NCI-H1694 treated with DMSO at 0.1 percent for 48 hours (cell line): ENCODE results near the gene C16orf54.
"Not testable (repeated sequence)": the region's sequence is repeated elsewhere in the genome, so short reads cannot be mapped to it uniquely, and the experiment has no call there.

Experiments
- DNase-seq: peaks from one replicate; lab custom pipeline; 2025; lab: John Stamatoyannopoulos, UW

Gene C16orf54

DNA sequence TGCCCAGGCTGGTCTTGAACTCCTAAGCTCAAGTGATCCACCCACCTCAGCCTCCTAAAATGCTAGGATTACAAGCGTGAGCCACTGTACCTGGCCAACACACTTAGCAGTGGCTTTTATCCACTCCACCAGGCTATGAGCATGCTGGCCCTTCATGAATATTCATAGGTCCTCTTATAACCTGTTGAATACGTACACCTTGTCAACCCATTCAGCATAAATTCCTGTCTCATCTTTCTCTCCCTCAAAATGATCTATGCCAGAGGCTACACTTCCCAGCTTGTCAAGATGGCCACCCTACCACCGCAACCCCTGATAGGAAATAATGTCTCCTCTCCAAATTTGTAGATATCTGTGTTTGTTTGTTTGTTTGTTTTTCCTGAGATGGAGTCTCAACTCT, 21.3 kb upstream of the C16orf54 start:
- no peak for DNase-seq

DNA sequence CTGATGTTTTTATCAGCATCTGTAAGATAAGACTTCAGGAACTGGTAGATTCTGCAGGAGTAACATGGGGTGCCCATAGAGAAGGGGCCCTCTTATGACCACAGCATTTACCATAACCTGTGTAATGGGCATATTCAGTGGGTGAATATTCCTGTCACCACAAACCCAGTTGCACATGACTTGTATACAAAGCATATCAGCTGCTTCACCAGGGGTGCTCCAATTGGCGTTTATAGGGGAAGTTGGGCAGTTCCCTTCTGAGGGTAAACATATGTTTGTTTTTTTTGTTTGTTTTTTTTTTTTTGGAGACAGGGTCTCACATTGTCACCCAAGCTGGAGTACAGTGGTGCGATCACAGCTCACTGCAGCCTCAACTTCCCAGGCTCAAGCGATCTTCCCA, 20.8 kb upstream of the C16orf54 start:
- no peak for DNase-seq

- DNase-seq = no peak
Observed at GRCh38 chr16:29765167-29766032, 19.6 kb upstream of the C16orf54 start.

GRCh38 chr16:29763326-29763725, 17.5 kb upstream of the C16orf54 start:
- no peak for DNase-seq

- no peak for DNase-seq
Observed at GRCh38 chr16:29761882-29762281, 16.1 kb upstream of the C16orf54 start.

GRCh38 chr16:29761280-29761651, 15.5 kb upstream of the C16orf54 start:
- DNase-seq = not testable (repeated sequence)

GRCh38 chr16:29760567-29761279, 14.9 kb upstream of the C16orf54 start:
- DNase-seq = no peak

- DNase-seq = no peak
Observed at GRCh38 chr16:29757950-29758466, 12.2 kb upstream of the C16orf54 start.

DNA sequence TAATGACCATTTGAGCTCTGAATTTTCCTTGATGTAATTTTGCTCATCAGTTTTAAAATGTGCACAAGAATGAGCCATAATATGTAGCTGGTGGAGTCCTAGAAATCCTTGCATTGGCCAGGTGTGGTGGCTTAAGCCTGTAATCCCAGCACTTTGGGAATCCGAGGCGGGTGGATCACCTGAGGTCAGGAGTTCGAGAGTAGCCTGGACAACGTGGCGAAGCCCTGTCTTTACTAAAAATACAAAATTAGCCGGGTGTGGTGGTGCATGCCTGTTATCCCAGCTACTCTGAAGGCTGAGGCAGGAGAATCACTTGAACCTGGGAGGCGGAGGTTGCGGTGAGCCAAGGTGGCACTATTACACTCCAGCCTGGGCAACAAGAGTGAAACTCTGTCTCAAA, 11.3 kb upstream of the C16orf54 start:
- not testable (repeated sequence) for DNase-seq

DNA sequence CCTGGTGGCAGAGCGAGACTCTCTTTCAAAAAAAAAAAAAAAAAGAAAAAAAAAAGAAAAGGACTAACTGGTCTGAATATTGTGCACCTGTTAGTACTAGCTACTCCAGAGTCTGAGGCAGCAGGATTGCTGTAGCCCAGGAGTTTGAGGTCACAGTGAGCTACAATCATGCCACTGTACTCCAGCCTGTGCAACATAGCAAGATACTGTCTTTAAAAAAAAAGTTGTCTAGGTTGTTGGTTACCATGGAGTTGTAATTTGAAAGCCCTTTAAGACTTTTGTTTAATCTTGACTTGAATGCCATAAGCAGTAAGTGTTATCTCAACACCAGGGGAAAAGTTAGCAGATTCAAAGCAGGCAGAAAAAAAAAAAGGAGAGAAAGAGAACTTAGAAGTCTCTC, 10.9 kb upstream of the C16orf54 start:
- DNase-seq = no peak

- DNase-seq = no peak
Observed at GRCh38 chr16:29753516-29753915, 7.7 kb upstream of the C16orf54 start.

DNA sequence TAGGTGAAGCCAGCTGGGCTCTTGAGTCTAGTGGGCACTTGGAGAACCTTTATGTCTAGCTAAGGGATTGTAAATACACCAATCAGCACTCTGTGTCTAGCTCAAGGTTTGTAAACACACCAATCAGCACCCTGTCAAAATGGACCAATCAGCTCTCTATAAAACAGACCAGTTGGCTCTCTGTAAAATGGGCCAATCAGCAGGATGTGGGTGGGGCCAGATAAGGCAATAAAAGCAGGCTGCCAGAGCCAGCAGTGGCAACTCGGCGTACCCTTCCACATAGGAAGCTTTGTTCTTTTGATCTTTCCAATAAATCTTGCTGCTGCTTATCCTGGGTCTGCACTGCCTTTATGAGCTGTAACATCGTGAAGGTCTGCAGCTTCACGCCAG, 3.0 kb upstream of the C16orf54 start:
- not testable (repeated sequence) for DNase-seq

- no peak for DNase-seq
Observed at GRCh38 chr16:29747947-29748759, 2.4 kb upstream of the C16orf54 start.

DNA sequence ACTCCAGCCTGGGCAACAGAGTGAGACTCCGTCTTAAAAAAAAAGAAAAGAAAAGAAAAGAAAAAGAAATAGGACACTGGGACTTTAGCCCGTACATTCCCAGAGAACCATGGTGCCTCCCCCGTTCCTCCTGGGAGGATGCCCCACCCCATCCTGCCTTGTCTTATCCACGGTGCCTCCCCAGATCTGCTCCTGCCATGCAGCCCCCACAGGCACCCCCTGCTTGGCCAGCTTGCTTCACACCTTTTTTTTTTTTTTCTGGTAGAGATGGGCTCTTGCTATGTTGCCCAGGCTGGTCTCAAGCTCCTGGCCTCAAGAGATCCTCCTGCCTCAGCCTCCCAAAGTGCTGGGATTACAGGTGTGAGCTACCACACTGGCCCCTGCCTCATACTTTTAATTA, 728 bp upstream of the C16orf54 start:
- DNase-seq = not testable (repeated sequence)

- DNase-seq = no peak
Observed at GRCh38 chr16:29745121-29745852, 503 bp downstream of the C16orf54 start.

DNA sequence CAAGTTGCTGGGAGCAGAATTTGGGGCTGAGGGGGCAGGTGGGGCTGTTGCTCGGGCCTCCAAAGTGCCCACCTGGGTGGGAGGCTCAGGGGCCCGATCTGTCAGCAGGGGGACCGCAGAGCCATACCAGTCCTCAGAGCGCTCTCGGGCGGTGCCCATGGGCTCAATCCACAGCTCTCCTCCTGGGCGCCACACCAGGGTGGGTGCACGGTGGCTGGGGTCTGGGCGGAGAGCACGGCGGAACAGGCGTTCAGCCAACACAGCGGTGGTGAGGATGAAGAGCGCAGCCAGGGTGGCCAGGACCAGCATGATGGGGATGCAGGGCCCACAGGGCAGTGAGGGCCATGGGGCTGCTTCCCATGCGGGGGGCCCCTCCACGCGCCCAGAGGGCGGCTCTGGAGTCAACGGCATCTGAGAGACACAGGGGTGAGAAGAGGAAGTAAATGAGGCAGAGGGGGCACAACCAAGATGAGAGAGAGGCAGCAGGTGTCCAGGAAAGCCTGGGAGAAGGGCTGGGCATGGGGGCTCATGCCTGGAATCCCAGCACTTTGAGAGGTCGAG, 1.2 kb downstream of the C16orf54 start:
- DNase-seq = no peak

- DNase-seq = no peak
Observed at GRCh38 chr16:29743827-29744531, 1.8 kb downstream of the C16orf54 start.

DNA sequence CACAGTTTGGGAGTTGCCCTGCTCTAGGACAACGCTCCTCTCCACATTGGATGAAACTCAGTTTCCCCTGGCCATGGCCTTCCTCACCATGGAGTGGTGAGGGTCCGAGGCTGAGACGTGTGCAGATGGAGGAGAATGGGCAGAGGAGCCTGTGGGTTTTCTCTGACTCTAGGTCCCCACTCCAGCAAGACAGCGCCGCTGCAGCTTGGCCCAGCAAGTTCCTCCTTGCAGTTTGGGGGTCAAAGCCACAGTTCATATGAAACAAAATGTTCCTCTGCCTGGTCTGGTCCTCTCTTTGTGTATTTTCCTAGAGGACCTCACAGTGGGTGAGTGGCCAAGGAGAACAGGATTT, 2.3 kb downstream of the C16orf54 start:
- DNase-seq = no peak

DNA sequence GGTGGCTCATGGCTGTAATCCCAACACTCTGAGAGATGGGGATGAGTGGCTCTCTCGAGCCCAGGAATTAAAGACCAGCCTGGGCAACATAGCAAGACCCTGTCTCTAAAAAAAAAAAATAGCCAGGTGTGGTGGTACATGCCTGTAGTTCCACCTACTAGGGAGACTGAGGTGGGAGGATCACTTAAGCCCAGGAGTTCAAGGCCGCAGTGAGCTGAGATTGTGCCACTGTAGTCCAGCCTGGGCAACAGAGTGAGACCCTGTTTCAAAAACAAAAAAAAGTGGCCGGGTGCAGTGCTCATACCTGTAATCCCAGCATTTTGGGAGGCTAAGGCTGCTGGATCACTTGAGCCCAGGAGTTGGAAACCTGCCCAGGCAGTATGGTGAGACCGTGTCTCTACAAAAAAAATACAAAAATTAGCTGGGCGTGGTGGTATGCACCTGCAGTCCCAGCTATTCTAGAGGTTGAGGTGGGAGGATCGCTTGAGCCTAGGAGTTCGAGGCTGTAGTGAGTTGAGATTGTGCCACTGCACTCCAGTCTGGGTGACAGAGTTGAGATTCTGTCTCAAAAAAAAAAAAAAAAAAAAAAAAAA, 3.0 kb downstream of the C16orf54 start:
- DNase-seq = no peak

DNA sequence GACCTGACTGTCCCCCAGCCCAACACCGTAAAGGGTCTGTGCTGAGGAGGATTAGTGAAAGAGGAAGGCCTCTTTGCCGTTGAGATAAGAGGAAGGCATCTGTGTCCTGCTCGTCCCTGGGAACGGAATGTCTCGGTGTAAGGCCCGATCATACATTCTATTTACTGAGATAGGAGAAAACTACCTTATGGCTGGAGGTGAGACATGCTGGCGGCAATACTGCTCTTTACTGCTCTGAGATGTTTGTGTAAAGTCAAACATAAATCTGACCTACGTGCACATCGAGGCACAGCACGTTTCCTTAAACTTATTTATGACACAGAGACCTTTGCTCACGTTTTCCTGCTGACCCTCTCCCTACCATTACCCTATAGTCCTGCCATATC, 5.2 kb downstream of the C16orf54 start:
- DNase-seq = not testable (repeated sequence)
